ENCODE results near the gene TK2. TPM values are rescaled to one million over a fixed set of nuclear protein-coding genes. Genes with fewer than 3 reads are reported as not detected.
A peak's percentile ranks its signal among the peaks of the same experiment; 100 is the strongest.
"Not testable (repeated sequence)": the region's sequence is repeated elsewhere in the genome, so short reads cannot be mapped to it uniquely, and the experiment has no call there.

The TK2 gene
- total RNA-seq, 2 donors from 2014 or later: 22.3 to 28.2 TPM

DNA sequence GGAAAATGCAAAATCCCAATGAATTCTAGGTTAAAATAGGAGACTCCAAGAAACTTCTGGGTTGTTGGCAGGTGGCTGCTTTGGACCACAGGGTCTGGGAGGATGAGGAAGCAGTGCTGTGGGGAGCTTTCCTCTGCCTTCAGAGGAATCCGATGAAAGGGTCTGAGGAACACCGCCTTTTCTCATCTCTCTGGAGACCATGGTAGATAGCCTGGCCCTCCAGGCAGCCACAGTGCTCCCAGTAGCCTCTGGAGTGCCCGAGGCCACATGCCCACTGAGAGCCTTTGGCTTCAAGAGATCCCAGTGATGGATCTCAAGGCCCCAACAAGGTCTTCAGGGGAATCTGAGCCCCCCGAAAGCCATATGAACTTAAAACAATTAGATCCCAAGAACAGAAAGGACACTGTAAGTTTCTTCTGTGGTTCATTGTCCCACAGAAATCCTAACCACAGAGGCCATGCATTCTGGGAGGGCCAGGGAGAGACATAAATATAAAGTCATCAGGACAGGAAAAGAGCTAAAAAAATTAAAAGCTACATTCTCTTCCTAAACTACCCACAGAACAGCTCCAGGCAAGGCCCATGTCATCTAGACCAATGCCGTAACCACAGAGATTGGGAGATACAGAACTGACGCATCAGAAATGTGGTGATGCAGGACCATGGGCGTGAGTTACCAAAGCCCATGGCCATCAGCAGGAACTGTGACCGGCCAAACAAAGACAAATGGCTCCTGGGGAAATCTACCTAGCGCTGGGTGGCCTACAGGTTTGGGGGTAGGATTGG is 24.3 kb downstream of the TK2 start:
- no peak for DNase-seq
- ATAC-seq: no peak
- intact Hi-C loops (cut with DNase I): no loop called here

DNA sequence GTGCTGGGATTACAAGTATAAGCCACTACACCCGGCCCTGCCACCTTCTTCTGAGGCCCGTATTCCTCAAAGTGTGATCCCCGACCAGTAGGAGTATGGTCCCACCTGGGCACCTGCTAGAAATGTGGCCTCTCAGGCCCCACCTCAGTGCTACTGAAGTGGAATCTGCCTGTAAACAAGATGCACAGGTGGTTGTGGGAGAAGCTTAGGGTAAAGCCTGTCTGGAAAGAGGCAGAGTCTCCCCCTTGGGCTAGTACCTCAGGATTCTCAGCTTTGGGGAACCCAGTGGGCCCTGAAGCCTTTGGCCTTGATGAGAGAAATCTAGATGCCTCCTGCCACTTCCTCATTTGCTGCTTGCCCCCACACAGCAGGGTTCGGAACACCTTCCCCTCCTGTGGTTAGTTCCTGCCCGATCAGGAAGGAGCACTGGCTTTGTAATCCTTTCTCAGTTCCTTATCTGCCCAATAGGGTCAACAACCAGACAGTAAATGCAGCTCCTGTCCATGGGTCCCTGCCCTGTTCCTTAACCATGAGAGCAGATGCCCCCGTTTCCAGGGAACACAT is 25.2 kb downstream of the TK2 start:
- intact Hi-C loops (cut with DNase I): no loop called here
- DNase-seq: no peak
- peak; percentile 43 for ATAC-seq

DNA sequence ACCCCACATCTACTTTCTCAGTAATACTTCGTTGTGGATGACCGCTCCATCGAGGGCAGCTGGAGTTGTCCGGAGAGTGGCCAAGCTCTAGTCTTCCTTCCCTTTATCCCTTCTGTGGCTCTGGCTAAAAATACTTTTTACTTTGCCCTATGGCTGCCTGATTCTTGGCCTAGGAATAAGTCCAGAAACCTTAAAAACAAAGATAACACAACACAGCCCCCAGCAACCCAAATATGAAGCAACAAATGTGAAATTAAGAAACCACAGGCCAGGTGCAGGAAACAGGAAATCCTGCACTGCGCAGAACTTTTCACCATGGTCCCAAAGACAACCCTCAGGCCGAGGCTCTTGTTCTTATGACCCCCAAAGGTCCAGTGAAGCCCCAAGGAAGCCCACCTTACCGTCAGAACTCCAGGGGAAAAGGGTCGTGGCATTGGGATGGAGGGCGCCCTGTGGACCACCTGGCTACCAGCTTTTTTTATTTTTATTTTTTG is 26.0 kb downstream of the TK2 start:
- intact Hi-C loops (cut with DNase I): no loop called here
- DNase-seq: no peak
- ATAC-seq: peak in 1 of 2 donors; percentile 21

DNA sequence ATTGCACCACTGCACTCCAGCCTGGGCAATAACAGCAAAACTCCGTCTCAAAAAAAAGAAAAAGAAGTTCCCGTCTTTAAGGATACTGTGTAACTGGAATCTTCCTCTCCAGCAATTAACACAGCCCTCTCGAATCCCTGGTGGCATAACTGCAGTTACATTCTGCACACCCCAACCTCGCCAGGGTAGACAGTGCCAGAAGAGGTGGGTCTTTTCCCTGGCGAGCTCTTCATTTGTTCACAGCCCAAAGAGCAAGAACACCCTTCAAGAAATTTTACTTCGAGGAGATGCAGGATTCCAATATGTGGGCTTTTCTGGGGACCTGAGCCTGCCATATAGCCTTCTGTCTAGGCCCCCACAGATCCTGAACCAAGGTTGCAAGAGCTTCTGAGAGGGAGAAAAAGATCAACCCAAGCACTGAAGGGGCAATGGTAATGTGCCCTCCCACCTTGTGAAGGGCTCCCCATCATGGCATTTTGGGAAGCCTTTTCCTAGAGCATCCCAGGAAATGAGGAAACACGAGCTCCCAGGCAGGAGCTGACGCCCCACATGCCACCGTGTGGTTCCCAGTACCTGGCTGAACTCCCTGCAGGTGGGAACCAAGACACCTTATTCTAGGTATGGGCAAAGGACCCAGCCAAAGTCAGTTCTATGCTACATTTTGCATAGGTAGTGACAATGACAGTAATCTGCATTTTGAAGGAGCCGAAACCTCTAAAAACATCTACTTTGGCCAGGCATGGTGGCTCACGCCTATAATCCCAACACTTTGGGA is 26.9 kb downstream of the TK2 start:
- no peak for DNase-seq
- peak in 1 of 2 donors; percentile 23 for ATAC-seq

DNA sequence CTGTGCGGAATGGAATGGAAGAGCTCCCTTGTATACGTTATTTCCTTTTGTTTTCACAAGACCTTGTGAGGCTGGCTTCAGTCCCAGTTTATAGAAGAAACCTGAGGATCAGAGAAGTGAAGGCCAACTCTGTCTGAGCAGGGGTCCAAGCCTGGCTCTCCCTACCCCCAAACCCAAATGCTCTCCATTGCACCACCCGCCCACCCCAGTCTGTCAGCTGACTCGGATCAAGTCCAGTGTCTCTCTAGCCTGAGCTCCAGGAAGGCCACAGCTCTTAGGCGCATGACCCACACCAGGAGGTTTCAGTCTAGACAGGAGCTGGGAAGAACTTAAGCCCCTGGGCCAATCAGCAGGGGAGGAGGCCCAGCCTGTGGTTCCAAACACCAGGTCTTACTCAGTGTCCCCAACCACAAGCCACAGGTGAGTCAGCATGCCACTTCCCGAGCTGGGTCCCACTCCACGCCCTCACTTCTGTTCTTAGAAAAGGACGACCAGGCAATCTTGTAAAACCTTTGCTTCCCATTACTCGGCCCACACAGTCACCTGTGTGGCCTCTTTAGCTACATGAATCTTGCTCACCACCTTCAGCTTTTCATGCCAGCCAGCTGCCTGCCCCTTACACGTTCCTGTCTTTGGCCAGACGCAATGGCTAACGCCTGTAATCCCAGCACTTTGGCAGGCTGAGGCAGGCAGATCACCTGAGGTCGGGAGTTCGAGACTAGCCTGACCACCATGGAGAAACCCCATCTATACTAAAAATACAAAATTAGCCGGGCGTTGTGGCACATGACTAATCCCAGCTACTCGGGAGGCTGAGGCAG is 27.8 kb downstream of the TK2 start:
- ATAC-seq (peak in 1 of 2 donors; percentile 11), DNase-seq (no peak)
- intact Hi-C loops (cut with DNase I): no loop called here

More for the DNA sequence above, 26.9 kb downstream of the TK2 start:
- intact Hi-C loops (cut with DNase I): no loop called here

DNA sequence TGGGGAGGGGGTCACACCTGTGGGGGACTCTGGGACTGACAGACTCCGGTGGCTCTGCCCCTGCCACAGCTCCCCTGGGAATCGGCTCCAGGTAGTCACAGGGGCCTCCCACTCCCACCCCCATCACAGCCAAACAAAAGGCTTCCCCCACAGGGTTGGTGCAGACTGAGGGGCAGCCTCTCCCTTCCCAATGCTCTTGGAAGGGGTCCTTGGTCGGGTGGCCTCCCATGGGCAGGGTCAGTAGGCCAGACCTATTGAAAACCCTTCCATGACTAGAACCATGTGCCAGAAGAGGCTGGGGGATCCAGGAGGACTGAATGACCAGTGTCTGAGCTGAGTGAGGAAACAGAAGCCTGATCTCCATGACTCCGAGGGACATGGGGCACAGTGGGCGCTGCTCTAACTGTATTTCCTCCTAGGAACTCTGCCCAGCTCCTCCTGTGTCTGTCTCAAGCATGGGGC is 28.6 kb downstream of the TK2 start:
- ATAC-seq (no peak), DNase-seq (no peak)
- intact Hi-C loops (cut with DNase I): no loop called here

DNA sequence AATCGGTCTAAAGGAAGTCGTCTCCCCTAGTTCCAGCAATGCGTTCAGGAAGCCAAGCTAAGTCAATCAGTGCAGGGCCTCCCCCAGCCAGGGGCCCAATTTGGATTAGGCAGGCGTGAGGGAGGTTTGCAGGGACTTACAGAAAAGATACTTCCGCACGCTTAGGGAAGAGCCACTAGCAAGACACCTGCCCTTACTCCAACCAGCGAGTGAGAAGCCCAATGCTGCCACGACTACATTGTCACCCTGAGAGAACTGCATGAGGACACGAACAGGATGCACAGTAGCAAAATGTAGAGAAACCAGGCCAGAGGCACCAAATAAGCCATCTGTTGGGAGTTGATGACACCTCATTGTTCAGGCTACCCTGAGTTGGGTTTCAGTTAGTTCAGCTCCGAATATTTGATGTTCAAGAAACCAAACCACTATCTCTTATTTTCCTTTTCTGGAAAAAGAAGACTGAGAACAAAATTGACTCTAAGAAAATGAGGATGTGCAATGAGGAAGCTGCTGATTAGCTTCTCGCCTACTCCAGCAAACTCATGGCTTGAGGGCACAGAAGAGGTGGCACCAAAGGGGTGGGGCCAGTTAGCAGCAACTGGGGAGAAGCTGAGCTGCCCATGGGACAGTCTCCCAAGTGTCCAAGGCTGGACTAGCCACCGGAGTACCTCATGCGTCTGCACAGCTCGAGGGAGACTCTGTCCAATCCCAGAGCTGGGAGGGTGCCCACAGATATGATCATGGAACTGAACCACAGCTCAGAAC is 29.3 kb downstream of the TK2 start:
- intact Hi-C loops (cut with DNase I): no loop called here
- ATAC-seq: peak in 1 of 2 donors; percentile 3
- DNase-seq: peak; percentile 57

DNA sequence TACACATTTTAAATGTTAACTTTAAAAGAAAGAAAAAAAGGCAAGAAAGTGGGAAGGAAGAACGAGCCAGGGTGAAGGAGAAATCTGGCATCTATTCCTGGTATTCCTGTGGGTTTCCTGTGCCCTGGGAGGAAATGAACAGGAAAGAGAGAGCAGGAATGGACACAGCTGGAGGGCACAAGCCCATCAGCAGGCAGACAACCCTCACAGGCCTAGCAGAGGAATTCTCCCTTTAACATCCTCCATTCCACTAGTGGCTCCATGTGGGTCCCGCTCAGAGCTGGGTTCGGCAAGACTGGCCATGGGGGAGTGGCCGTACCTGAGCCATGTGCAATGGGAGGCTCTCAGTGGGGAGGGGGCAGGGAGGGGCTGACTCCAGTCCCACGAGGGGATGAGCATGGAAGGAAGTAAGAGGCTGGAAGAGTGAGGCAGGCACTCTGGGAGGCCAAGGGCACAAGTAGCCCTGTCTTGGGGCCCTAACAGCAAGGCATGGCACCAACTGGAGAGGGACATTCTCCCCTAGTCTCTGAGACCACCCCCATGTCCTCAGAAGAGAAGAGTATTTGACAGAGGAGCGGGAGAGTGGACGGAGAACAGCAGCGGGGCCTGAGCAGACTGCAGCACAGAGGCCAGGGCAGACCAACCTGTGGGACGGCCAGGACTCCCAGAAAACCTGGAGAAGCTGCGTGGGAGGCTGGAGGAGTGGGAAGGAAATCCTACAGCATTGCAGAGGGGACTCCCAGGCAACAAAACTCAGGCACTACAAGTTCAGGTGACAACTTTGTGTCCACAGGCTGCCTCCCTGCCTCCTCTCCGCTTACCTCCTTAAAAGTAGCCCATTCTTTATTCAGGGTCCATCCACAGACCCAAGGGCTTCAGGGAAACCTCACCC is 30.2 kb downstream of the TK2 start:
- ATAC-seq (no peak), DNase-seq (no peak)
- intact Hi-C loops (cut with DNase I): no loop called here

DNA sequence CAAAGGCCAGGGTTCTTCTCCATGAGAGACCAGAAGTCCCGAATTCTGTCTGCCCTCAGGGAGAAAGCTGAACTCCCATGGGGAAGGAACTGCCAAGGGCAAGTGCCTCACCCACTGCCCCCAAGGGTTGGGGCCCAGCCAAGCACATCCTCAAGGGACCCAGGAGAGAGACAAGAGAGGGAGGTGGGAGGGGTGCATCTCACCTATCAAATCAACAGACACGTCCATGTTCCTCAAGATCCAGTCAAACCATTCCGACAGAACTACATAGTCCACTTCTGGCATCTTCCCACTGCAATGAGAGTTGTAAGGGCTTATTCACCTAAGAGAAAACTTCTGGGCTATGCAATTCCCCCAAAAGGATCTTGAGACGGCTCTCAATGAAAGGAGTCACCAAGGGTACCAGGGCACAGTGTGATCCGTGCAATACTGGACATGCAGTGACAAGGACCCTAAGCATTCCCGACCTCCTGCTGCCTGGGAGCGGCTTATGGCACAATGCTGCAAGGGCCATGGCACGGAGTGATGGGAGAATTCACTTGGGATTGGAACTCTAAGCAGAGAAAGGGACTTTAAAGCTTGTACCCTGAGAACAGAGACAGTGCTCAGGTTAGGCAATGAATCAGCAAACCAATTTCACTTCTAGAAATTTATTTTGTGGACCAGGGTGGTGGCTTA is 32.2 kb downstream of the TK2 start:
- no peak for ATAC-seq
- DNase-seq: no peak
- intact Hi-C loops (cut with DNase I): loop anchor here in 1 of 2 donors (2.0 kb wide), 1 partner anchor 33 kb away; the partner anchor contains the start of gene TK2

DNA sequence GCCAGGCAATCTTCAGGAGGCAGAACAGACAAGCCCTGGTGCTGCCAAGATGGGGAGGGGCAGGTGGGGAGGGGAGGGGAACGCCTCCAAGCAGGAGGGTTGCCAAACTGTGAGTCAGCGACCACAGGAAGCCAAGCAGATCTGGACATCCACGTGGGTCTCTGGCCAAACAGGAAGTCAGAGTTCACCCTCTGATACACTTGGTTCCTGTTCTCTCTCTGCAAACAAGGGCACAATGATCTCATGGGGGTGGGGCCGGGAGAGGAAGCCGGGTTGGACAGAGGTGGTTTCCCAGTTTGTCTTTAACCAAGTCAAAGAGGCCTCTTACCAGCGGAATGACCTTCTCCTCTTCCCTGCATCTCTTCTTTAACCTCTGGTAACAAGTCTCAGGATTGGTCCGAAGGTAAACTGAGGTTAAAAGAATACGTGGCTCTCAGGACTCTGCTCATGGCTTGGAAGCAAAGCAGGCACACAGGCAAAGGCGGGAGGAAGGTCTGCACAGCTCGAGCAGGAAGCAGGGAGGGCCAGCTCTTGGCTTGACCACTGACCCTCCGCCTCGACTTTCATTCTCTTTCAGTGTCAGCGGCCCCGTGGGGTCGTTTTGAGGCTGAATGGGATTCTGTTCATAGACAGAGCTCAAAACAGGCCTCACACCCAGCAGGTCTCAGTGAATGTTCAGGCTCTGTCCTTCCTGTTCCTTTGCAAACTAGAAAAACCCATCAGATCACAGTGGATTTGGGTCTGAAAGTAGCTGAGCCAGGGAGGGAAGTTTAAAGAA is 32.9 kb downstream of the TK2 start:
- peak; percentile 94 to 95 for ATAC-seq
- peak; percentile 98 for DNase-seq
- intact Hi-C loops (cut with DNase I): loop anchor here in 1 of 2 donors (2.0 kb wide), 1 partner anchor 34 kb away; the partner anchor contains the start of gene TK2

DNA sequence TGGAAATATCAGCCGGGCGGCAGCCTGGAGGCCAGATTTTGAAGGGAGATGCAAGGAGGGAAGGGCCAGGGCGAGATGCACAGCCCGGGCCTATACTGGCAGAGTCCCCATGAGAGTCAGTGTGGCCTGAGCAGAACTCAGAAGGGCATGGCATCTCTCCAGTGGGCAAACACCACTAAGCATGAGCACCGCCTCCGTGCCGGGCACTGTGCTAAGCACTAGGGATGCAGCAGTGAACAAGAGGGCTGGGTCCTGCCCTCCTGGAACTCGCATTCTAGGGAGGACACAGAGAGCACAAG is 33.5 kb downstream of the TK2 start:
- intact Hi-C loops (cut with DNase I): loop anchor here in 1 of 2 donors (2.0 kb wide), 1 partner anchor 34 kb away; the partner anchor contains the start of gene TK2
- ATAC-seq (no peak), DNase-seq (no peak)

DNA sequence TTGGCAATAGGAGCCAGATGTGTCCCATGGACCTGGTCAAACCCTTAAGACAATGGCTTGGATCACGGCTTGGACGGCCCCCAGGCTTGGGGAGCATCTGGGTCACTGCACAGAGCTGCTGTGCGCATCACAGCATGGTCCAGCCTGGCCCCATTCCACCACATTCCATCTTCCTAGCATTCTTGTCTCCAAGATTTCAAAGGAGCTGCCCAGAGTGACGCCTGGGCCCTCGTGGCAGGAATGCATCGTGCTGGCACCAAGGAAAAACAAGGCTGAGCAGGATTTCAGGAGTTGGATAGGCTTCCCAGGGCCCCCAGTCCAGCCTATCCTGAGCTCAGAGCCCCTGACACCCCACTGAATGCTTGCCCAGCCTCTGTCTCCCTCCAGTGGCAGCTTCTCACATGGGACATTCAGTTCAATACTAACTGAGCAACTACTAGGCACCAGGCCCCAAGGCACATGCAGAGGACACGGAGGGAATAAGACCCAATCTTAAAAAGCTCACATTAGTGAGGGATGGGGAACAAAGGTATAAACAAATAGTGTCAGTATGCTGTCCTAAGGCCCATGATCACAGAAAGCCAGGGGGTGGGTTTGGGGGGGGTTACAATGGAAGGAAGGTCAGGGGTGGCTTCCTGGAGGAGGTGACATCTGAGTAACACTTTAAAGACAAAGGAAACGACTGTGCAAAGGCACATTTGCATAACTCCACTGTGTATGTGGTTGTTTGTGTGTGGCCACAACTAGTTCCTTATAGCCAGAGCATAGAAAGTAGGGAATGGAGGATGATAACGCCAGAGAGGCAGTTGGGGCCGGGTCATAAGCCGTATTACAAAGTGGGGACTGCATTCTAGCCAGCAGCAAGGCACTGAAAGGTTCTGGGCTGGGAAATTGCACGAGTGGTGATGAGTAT is 34.1 kb downstream of the TK2 start:
- intact Hi-C loops (cut with DNase I): loop anchor here in 1 of 2 donors (2.0 kb wide), 1 partner anchor 35 kb away; the partner anchor contains the start of gene TK2
- DNase-seq (peak; percentile 38), ATAC-seq (peak in 1 of 2 donors; percentile 5)

DNA sequence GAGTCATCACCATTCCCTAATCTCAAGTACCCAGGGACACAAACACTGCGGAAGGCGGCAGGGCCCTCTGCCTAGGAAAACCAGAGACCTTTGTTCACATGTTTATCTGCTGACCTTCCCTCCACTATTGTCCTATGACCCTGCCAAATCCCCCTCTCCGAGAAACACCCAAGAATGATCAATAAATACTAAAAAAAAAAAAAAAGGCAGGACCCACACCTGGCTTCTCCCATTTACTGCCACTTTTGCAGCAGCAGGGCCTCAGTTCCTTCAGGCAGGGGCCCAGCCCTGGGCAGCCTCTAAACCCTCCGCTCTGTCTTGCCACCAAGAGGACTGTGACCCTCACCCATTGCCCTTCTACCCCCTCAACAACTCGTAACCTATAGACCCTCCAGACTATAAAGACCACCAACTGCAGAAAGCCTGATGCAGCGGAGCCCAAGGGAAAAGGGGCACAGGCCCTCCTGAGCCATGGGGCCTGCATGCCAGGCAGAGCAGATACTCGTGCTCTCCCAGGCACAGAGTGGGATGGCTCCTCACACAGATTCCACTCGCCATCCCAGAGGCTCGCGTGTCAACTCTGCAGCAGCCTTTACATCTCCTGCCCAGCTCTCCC is 34.8 kb downstream of the TK2 start:
- ATAC-seq; intact Hi-C loops (cut with DNase I); DNase-seq: not testable (repeated sequence)

DNA sequence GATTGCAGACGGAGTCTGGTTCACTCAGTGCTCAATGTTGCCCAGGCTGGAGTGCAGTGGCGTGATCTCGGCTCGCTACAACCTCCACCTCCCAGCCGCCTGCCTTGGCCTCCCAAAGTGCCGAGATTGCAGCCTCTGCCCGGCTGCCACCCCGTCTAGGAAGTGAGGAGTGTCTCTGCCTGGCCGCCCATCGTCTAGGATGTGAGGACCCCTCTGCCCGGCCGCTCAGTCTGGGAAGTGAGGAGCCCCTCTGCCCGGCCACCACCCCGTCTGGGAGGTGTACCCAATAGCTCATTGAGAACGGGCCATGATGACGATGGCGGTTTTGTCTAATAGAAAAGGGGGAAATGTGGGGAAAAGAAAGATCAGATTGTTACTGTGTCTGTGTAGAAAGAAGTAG is 35.5 kb downstream of the TK2 start:
- DNase-seq; ATAC-seq; intact Hi-C loops (cut with DNase I): not testable (repeated sequence)
